GM12864 (cell line): ENCODE measurements around the gene ZNF384.

Experiments
- DNase-seq: peaks from one replicate; pipeline ENCODE4 v3.0.0-alpha.2; 2011; ENCODE audit warnings: low read depth
- H3K4me3 ChIP-seq: 2 replicates; pipeline ENCODE4 v1.5.1; 2011; ENCODE audit warnings: mild to moderate bottlenecking, low read depth, low read length, control low read depth
- TF ChIP-seq, protein P1 (sequence below): IDR thresholded peaks from 2 replicates; pipeline ENCODE4 v1.5.1; 2011; ENCODE audit warnings: low read depth, mild to moderate bottlenecking, moderate library complexity, low read length, control low read depth, inconsistent platforms; ENCODE audit errors: missing control alignments

The ZNF384 gene

GRCh38 chr12:6641131-6641530 lies 48.0 kb downstream of the ZNF384 start:
- H3K4me3 ChIP-seq, result no peak overlapping the region
- TF ChIP-seq, protein P1, sequence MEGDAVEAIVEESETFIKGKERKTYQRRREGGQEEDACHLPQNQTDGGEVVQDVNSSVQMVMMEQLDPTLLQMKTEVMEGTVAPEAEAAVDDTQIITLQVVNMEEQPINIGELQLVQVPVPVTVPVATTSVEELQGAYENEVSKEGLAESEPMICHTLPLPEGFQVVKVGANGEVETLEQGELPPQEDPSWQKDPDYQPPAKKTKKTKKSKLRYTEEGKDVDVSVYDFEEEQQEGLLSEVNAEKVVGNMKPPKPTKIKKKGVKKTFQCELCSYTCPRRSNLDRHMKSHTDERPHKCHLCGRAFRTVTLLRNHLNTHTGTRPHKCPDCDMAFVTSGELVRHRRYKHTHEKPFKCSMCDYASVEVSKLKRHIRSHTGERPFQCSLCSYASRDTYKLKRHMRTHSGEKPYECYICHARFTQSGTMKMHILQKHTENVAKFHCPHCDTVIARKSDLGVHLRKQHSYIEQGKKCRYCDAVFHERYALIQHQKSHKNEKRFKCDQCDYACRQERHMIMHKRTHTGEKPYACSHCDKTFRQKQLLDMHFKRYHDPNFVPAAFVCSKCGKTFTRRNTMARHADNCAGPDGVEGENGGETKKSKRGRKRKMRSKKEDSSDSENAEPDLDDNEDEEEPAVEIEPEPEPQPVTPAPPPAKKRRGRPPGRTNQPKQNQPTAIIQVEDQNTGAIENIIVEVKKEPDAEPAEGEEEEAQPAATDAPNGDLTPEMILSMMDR, result no peak
- no peak for DNase-seq

- DNase-seq, result no peak
- TF ChIP-seq, protein P1, result no peak
- H3K4me3 ChIP-seq, result no peak overlapping the region
These were observed 48.7 kb downstream of the ZNF384 start for GRCh38 chr12:6640497-6640896.

DNA sequence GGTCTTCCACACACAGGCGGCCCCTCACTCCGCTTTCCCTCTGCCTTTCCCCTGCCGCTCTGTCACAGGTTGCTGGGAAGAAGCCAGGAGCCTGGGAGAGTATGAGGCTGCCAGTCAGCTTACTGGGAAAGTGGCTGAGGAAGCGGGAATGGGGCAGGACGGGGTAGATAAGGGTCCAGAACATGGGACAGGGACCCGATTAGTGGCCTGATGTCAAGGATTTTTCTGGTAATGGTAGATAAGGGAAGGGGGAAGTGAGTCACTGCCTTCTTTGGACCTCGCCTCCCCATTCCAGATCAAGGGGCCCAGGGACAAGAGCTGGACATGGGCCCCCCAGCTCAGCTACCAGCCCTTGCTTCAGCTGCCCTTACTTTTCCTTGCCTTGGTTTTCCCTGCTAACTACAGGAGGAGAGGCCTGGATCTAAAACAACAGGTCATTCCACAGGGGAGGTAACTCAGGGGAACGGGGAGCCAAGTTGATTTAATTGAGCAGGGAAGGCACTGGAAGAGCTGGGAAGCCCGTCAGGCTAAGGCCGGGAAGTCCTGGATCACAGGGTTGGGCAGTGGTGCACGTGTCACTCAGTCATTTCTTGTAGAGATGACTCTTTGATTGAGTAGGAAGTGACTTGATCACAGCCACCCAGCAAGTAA lies 49.9 kb downstream of the ZNF384 start:
- TF ChIP-seq, protein P1, result no peak
- DNase-seq, result no peak

DNA sequence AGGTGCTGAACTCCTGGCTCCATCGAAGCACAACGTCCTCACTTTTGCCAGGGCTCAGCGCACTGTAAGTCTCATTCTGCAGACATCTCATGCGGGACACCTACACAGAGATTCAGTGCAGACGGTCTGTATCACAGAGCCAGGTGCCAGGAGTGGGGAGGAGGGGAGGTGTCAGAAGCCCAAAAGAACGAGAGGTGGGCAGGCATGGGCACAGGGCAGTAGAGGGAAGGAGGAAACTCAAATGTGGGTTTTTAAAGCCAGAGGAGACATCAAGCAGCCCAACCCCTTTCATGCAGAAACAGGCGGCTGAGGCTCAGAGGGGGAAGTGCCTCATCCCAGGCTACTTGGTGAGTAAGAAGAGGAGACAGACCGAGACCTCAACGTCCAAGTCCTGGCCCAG lies 50.9 kb downstream of the ZNF384 start:
- TF ChIP-seq, protein P1, result no peak
- DNase-seq, result no peak
- H3K4me3 ChIP-seq, result no peak overlapping the region

More for the DNA sequence above, 49.9 kb downstream of the ZNF384 start:
- H3K4me3 ChIP-seq, result no peak overlapping the region

DNA sequence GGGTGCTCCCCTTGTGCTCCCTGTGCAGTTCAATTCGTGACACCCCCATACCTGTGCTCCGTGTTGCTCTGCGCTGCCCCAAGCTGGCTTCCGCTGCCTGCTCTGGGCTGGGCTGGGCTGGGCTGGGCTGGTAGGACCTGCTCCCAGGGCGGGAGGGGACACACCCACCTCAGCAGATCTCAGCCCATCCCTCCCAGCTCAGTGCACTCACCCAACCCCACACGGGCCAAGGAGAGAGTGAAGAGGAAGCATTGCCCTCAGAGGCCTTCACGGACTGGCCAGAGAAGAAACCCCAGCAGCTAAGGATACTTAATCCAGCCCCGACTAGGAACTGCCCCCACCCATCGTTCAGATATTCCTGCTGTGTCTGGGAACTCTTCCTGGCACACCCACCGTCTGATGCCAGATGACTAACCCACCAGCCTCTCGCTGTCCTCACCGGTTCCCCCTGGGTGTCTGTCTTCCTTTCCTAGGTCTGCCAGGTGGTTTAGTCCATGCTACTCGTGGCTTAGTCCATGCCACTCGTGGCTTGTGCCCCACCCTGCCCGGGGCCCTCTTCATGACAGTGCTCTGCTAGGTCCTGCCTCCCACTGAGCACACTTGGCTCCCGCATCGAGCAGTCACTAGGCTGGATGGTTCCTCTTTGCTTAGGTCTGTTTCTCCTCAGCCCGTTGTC lies 53.2 kb downstream of the ZNF384 start, which contains the start of gene LPAR5:
TSS of gene LPAR5 (minus strand) at position 104 of the 676 bp plus-strand sequence. CDS start 14,711 bp downstream, outside the sequence.
- no peak for DNase-seq
- H3K4me3 ChIP-seq, result peak within 1 kb of the TSS; percentile 49

DNA sequence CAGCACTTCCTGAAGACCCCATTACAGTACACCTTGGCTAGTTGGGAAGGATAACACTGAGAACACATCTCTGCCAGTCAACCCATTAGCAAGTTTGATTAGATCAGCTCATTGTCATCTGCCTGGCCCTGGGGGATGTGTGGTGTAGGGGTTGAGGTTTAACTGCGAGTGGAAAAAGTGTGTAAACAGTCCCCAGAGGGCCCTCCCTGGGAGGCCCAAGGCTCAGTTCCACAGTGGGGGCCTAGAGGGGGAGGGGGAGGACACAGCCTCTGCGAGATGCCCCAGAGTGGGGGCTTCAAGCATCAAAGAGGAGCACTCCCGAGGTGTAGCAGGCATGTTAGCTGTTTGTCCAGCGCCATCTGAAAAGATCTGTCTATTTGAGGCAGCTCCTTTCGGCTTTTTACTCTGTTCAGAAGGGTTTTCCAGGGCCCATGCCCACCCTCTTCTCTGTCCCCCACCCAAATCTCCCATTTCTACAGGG lies 53.8 kb downstream of the ZNF384 start:
- TF ChIP-seq, protein P1, result no peak
- DNase-seq, result no peak
- peak overlapping the region; percentile 49 for H3K4me3 ChIP-seq

More for the DNA sequence above, 53.2 kb downstream of the ZNF384 start, which contains the start of gene LPAR5:
- TF ChIP-seq, protein P1, result no peak
